GM18858 (cell line): ENCODE data around the gene ANKRD33B.
"Not testable (repeated sequence)": the region's sequence is repeated elsewhere in the genome, so short reads cannot be mapped to it uniquely, and the experiment has no call there.

Experiments
- ATAC-seq: cut with Tn5 transposase; IDR thresholded peaks from one replicate; pipeline ENCODE4 v1.9.1; 2021; ENCODE audit not compliant: unreplicated experiment

Gene ANKRD33B

GRCh38 chr5:10591966-10592365, 28.1 kb downstream of the ANKRD33B start:
- ATAC-seq = no peak

DNA sequence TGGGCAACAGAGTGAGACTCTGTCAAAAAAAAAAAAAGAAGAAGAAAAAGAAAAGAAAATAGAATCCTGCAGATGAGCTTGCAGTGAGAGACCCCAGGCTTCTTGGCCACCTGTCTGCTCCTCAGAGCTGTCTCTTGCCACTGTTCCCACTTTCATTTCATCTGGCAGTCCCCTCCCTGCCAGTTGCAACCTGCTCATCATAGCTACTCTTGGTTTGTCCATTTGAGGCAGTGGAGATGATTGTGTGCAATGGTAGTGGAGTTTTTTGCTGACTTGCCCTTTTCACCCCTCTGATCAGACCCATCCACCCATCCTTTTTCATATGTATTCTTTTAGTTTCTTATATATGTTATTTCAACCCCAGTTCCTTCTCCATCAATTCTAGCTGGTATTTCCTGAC, 28.7 kb downstream of the ANKRD33B start:
- peak; percentile 78 for ATAC-seq

DNA sequence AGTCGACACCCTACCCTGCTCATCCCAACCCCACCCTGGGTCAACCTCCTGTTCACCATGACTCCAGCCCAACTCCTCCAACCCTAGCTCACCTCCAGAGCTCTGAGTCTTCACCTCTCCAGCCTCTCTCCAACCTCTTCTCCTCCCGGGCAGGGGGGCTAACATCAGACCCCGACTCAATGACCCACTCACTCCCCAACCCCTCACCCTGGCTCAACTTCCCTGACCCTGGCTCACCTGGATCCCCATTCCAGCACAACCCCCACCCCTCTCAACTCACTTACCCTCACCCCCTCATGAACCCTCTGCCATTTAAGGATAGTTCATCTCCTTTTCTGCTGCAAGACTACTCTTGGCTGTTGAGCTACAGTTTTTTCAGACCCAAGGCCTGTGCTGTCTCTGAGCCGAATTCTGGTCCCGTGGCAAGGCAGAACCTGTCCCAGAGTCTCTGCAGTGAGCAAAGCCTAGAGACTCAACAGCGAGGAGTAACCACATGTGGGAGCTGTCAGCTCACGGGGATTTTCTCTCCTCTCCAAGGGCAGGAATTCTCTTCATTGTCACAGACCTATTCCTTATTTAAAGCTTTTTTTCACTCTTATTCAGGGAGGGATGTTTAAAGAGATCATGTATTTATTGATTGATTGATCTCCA, 29.8 kb downstream of the ANKRD33B start:
- no peak for ATAC-seq

DNA sequence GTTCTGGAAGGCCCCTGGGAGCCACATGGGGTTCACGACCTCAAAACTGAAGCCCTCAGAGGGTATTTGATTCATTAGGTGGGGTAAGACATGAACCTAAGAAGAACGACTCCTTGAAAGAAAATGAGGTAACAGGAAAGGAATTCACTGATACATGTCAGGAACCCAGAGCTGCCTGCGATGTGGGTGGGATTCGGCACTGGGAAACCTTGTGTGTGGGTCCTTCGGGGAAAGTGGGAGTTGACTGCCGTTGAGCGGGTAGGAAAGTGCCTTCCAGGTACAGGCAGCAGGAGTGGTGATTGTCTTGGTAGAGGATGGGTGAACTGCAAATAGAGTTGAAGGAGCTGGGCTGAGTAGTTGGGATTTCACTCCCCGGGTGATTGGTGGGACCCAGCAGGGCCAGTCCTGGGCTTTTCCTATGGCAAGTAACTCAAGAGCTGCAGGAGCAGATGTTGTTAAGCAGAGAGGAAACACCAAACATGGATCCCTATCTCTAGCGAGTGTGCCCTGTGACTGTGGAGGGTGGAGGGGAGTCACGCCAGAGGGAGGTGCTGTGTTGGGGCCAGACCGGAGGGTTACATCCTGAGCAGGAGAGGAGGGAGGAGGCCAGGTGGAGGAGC, 30.8 kb downstream of the ANKRD33B start:
- no peak for ATAC-seq

GRCh38 chr5:10595293-10595671, 31.4 kb downstream of the ANKRD33B start:
- no peak for ATAC-seq

DNA sequence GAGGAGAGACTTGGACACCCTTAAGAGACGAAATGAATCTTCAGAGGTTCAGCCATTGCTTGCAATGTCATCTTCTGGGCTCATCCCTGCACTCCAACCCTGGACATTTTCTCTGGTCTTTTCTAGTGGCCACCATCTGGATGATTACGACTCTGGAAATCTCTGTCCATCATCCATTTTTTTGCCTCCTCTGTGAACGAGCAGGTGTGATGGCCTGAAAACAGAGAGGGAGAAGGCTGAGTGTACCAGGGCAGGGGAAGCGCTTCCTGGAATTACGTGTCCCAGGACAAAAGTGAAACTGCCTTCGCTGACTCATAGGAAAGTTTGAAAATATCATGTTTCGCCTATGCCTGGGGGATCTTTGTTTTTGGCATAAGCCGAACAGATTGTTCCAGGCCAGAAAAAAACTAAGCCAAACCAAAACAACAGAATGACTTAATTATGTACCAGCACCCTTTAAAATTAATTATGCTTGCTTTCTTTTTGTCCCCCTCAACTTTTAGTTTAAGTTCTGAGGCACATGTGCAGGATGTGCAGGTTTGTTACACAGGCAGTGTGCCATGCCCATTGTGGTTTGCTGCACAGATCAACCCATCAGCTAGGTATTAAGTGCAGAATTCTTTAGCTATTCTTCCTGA, 31.9 kb downstream of the ANKRD33B start:
- ATAC-seq = peak; percentile 30

DNA sequence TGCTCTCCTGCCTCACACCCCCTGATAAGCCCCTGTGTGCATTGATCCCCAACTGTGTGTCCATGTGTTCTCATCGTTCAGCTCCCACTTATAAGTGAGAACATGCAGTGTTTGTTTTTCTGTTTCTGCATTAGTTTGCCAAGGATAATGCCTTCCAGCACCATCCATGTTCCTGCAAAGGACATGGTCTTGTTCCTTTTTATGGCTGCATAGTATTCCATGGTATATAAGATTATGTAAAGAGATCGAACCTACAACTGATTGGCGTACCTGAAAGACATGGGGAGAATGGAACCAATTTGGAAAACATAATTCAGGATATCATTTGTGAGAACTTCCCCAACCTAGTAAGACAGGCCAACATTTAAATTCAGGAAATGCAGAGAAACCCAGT, 32.4 kb downstream of the ANKRD33B start:
- ATAC-seq = no peak

DNA sequence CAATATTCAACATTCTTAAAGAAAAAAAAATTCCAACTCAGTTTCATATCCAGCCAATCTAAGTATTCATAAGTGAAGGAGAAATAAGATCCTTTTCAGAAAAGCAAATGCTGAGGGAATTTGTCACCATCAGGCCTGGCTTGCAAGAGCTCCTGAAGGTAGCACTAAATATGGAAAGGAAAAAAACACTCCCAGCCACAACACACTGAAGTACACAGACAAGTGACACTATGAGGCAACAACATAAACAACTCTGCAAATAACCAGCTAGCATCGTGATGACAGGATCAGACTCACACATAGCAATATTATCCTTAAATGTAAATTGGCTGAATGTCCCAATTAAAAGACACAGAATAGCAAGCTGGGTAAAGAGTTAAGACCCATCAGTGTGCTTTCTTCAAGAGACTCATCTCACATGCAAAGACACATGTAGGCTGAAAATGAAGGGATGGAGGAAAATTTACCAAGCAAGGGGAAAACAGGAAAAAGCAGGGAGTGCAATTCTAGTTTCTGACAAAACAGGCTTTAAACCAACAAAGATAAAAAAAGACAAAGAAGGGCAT, 33.1 kb downstream of the ANKRD33B start:
- ATAC-seq = no peak

- ATAC-seq = no peak
Observed at GRCh38 chr5:10599113-10599512, 35.2 kb downstream of the ANKRD33B start.

GRCh38 chr5:10599862-10600284, 36.0 kb downstream of the ANKRD33B start:
- no peak for ATAC-seq

DNA sequence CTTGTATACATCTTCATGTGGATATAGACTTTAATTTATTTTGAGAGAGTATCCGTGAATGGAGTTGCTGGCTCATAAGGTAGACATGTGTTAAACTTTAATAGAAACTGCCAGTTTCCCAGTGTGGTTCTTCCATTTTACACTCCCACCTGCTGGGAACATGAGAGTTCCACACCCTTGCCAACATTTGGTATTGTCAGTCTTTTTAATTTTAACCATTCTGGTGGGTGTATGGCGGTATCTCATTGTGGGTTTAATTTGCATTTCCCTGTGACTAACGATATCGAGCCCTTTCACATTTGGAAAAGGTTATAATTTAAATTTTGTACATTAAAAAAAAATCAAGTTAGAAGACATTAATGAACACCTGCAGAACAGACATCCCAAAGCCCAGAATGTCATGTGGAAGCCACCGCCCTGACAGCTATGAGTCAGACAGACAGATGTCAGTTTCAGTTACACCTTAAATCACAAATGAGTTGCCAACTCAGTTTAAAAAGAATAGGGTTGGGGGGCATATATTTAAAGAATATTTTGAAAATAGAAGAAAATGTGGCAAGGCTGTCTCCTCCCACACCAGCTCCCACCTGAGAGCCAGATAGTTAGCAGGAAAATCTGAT, 36.9 kb downstream of the ANKRD33B start:
- ATAC-seq = peak; percentile 73

GRCh38 chr5:10601246-10602030, 37.6 kb downstream of the ANKRD33B start:
- peak; percentile 33 for ATAC-seq

GRCh38 chr5:10602031-10602806, 38.3 kb downstream of the ANKRD33B start:
- ATAC-seq = no peak

DNA sequence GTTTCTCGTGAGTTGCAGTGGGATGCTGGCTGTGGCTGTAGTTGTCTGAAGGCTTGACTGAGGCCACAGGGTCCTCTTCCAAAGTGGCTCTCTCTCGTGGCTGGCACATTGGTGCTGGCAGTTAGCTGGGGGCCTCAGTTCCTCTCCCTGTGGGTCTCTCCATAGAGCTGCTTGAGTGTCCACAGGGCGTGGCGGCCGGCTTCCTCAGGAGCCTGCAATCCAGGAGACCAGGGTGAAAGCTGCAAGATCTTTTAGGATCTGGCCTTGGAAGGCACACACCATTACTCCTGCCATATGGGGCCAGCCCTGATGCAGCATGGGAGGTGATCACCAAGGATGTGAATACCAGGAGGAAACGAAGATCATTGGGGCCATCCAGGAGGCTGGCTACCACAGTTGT, 41.1 kb downstream of the ANKRD33B start:
- ATAC-seq = no peak

DNA sequence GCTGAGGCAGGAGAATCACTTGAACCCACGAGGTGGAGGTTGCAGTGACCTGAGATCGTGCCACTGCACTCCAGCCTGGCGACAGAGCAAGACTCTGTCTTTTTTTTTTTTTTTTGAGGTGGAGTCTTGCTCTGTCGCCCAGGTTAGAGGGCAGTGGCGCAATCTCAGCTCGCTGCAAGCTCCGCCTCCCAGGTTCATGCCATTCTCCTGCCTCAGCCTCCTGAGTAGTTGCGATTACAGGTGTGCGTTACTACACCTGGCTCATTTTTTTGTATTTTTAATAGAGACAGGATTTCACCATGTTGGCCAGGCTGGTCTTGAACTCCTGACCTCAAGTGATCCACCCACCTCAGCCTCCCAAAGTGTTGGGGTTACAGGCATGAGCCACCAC, 42.8 kb downstream of the ANKRD33B start:
- ATAC-seq = not testable (repeated sequence)

DNA sequence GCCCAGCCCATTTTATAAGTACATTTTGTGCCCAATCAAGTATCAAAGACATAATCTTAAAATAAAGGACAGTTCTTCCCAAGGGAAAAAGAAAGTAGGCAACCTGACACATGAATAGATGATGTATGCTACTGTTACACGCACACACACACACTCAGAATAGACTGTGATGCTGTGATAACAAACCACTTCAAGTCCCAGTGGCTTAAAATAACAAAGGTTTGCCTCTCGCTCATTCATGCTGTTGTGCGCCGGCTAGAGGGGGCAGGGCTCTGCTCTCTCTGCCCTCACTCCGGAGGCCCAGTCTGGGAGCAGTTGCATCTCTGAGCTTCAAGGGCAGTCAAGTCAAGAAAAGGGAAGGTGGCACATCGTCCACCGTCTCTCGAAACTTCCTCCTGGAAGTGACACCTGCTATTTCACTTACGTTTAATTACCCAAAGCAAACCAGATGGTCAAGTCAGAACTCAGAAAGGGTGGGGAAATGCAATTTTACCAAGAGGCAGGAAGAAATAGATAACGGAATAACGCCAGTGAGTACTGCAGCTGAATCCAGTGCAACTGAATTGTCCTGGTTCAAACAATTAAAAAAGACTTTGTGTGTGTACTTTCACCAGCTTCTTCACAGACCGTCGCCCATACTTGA, 43.3 kb downstream of the ANKRD33B start:
- peak; percentile 85 for ATAC-seq

DNA sequence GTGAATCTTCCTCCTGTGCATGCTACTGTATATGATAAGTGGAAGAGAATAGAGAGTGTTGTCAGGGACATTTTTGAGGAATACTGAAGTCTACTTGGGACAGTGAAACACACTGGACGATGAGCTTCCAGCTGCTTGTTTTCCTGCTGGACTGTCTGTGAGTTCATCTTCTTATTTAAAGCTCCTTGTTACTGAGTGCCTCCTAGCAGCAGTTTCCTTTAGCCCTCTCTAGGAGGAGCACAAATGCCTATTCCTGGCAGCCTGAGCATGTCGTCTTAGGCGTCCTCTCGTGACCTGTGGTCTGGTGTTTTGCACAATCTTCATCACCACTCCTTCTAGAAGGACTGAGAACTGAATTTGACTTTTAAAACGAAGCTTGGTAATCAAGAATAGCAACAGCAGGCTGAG, 43.8 kb downstream of the ANKRD33B start:
- ATAC-seq = peak; percentile 35

GRCh38 chr5:10608081-10608480, 44.2 kb downstream of the ANKRD33B start:
- ATAC-seq = not testable (repeated sequence)

GRCh38 chr5:10610058-10610457, 46.2 kb downstream of the ANKRD33B start:
- no peak for ATAC-seq

- no peak for ATAC-seq
Observed at GRCh38 chr5:10611290-10611689, 47.4 kb downstream of the ANKRD33B start.
